ENCODE data around the gene CACNA1H. TPM values are rescaled to one million over a fixed set of nuclear protein-coding genes. Genes with fewer than 3 reads are reported as not detected.

Gene CACNA1H
- total and polyA plus RNA-seq, 9 of the 15 experiments (the other 6 are each of a cell fraction or from before 2014, with no cell fraction given): 0.10 to 0.18 TPM; not detected in 7

- Histone ChIP-seq H3K36me3 (ENCODE audit: control insufficient read depth, insufficient read depth, low read length) (no peaks in the 10 kb centered on the region), H3K9me1 (ENCODE audit: control insufficient read depth, insufficient read depth, low read length) (no peaks in the 10 kb centered on the region), H2AFZ (ENCODE audit: low read depth, low read length) (no peak overlapping the region), H3K9me3 (replicated peaks; ENCODE audit: control insufficient read depth, insufficient read depth, low read depth, low read length) (no peaks in the 10 kb centered on the region), H3K27me3 (ENCODE audit: control insufficient read depth in 2 of 2, insufficient read depth in 2 of 2, low read length in 2 of 2) (peaks cover 48 to 90% of the 10 kb centered on the region in 2 experiments; a peak in 4 of 5 replicates), H3K4me3 (no peak overlapping the region), H3K4me1 (replicated peaks in 1 of 2; ENCODE audit: control insufficient read depth in 2 of 2, insufficient read depth in 2 of 2, low read length in 2 of 2) (peaks cover 0 to 65% of the 10 kb centered on the region in 2 experiments; a peak in 2 of 5 replicates), H3K9ac (ENCODE audit: insufficient read depth in 1 of 2, low read depth in 2 of 2, low read length in 2 of 2) (no peak overlapping the region), H3K4me2 (ENCODE audit: insufficient read depth, low read length) (no peak overlapping the region), H3K79me2 (ENCODE audit: control insufficient read depth, insufficient read depth, low read length) (no peaks in the 10 kb centered on the region), H3K27ac (ENCODE audit: extremely low read depth, low read depth, low read length) (no peak overlapping the region), H4K20me1 (replicated peaks; ENCODE audit: control insufficient read depth, insufficient read depth, low read length) (peaks cover 25% of the 10 kb centered on the region)
- no peak for TF ChIP-seq ZNF217 (CRISPR knock-in tag; IDR thresholded peaks at IDR 0.05)
- no peak for TF ChIP-seq E2F3 (CRISPR knock-in tag; IDR thresholded peaks at IDR 0.05)
- no peak for TF ChIP-seq SP1 (CRISPR knock-in tag; IDR thresholded peaks at IDR 0.05)
- intact Hi-C loops (cut with micrococcal nuclease): no loop called here
- ChIA-PET POLR2A (no interaction called here), CTCF (ENCODE audit: low intra/inter-chr PET ratio) (no interaction called here)
- no peak for ATAC-seq
- no peak for DNase-seq (ENCODE audit: extremely low read depth in 1 of 4, low spot score in 3 of 4)
- 4% methylated on average over 10 of the region's 18 CpGs for WGBS (ENCODE audit: insufficient coverage, low coverage, missing lambda C conversion rate)
- FAIRE-seq: no peak
- no TSS peak for BruUV-seq (replicated peaks)
- in situ Hi-C loops (cut with MboI): no loop called here
Observed at GRCh38 chr16:1168837-1169236, 15.9 kb downstream of the CACNA1H start.

DNA sequence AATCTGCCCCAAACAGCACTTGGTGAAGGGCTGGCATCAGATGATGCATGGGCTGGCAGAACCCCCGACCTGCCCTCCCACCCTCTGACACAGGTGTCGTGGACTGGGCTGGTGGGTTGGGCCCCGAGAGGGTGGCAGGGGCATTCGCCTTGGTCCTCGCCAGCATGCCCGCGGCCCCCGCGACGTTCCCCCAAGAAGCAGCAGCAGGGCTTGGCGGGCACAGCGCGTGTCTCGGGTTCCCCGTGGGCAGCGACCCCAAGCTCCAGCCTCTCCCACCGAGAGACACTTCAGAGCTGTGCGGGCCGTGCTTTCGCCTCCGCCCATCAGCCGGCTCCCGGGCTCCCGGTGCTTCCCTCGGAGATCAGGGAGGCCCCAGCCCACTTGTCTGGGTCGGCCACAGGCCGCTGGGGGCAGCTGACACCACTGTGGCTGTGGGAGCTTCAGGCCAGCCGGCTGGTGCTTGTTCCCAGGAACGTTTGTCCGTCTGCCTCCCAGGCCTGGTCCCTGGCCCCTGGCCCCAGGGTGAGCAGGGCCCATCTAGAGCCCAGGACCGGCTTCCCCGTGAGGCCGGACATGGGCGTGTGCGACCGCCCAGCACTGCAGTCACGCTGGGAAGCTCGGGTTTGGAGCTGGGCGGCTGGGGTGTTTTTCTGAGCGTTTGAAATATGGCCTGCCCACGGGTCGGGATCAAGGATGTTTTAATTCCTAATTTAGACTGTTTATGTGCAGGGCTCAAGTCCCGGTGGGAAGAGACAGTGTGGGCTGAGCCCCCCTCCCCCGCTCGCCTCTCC, 16.6 kb downstream of the CACNA1H start:
- Histone ChIP-seq H3K27ac (ENCODE audit: extremely low read depth, low read depth, low read length) (no peak overlapping the region), H3K27me3 (ENCODE audit: control insufficient read depth in 2 of 2, insufficient read depth in 2 of 2, low read length in 2 of 2) (peaks cover 42 to 84% of the 10 kb centered on the region in 2 experiments; a peak in 4 of 5 replicates), H3K9ac (ENCODE audit: insufficient read depth in 1 of 2, low read depth in 2 of 2, low read length in 2 of 2) (no peak overlapping the region), H3K79me2 (ENCODE audit: control insufficient read depth, insufficient read depth, low read length) (no peaks in the 10 kb centered on the region), H3K9me3 (replicated peaks; ENCODE audit: control insufficient read depth, insufficient read depth, low read depth, low read length) (no peaks in the 10 kb centered on the region), H3K36me3 (ENCODE audit: control insufficient read depth, insufficient read depth, low read length) (no peaks in the 10 kb centered on the region), H2AFZ (ENCODE audit: low read depth, low read length) (no peak overlapping the region), H3K9me1 (ENCODE audit: control insufficient read depth, insufficient read depth, low read length) (no peaks in the 10 kb centered on the region), H3K4me2 (ENCODE audit: insufficient read depth, low read length) (no peak overlapping the region), H4K20me1 (replicated peaks; ENCODE audit: control insufficient read depth, insufficient read depth, low read length) (peaks cover 26% of the 10 kb centered on the region), H3K4me1 (replicated peaks in 1 of 2; ENCODE audit: control insufficient read depth in 2 of 2, insufficient read depth in 2 of 2, low read length in 2 of 2) (peaks cover 0 to 61% of the 10 kb centered on the region in 2 experiments; a peak in 2 of 5 replicates), H3K4me3 (no peak overlapping the region)
- ChIA-PET POLR2A (interaction anchor here (0.6 kb wide), 1 partner anchor 210 kb away, joined by 3 read pairs; no protein-coding TSS in a partner anchor), CTCF (ENCODE audit: low intra/inter-chr PET ratio) (no interaction called here)
- intact Hi-C loops (cut with micrococcal nuclease): no loop called here
- DNase-seq (ENCODE audit: extremely low read depth in 1 of 4, low spot score in 3 of 4) (no peak), FAIRE-seq (no peak), ATAC-seq (no peak)
- 12% methylated on average over 40 of the region's 45 CpGs for WGBS (ENCODE audit: insufficient coverage, low coverage, missing lambda C conversion rate)
- TF ChIP-seq PCBP1 (IDR thresholded peaks at IDR 0.05; ENCODE audit: low read depth, low read length, poor library complexity, severe bottlenecking): peak; percentile 39
- peak; percentile 33 to 38; a peak in 1 of 4 replicates for TF ChIP-seq UBTF (IDR thresholded peaks at IDR 0.05; ENCODE audit: borderline replicate concordance in 1 of 2, low read depth in 2 of 2, low read length in 2 of 2)
- TF ChIP-seq CBFA2T2 (conservative IDR thresholded peaks at IDR 0.05): no peak
- in situ Hi-C loops (cut with MboI): no loop called here
- BruUV-seq (replicated peaks): no TSS peak

Measured in K562 (cell line).